Gastrocnemius medialis (tissue), 4 donors: Measurements from ENCODE around the gene AADACL2. TPM values are rescaled to one million over a fixed set of nuclear protein-coding genes. Genes with fewer than 3 reads are reported as not detected.

ENCODE experiments used
- ATAC-seq, 2 donors: fragments of 150-250 bp; one replicate each; pipeline ENCODE4 v1.9.1; 2016
- DNase-seq, 2 donors: peaks; one replicate each; pipeline ENCODE4 v3.0.0-alpha.2; 2019
- H3K27ac ChIP-seq, 4 donors: fragments of 200-600 bp; sonication (generic); 1 replicate in 1 of 4; 2 replicates in 3 of 4; pipeline ENCODE4 v1.5.1; 2016 to 2018; ENCODE audit warnings: mild to moderate bottlenecking in 2 of 4, moderate library complexity in 1 of 4
- H3K27me3 ChIP-seq, 3 donors: fragments of 200-600 bp; sonication (generic) in 2 of 3; 1 replicate in 1 of 3; 2 replicates in 2 of 3; pipeline versions ENCODE4 v1.5.1 to v1.6.0; 2016 to 2019; ENCODE audit warnings: mild to moderate bottlenecking in 1 of 3, moderate library complexity in 1 of 3
- H3K36me3 ChIP-seq, 2 donors: fragments of 200-600 bp; sonication (generic) in 1 of 2; one replicate each; pipeline ENCODE4 v1.5.1; 2017 to 2018
- H3K4me1 ChIP-seq, 2 donors: fragments of 200-600 bp; sonication (generic) in 1 of 2; one replicate each; pipeline ENCODE4 v1.5.1; 2016 to 2017; ENCODE audit warnings: mild to moderate bottlenecking in 2 of 2
- H3K4me3 ChIP-seq, 4 donors: fragments of 200-600 bp; sonication (generic) in 3 of 4; 1 replicate in 1 of 4; 2 replicates in 3 of 4; pipeline ENCODE4 v1.5.1; 2016 to 2019; ENCODE audit warnings: mild to moderate bottlenecking in 2 of 4
- H3K9me3 ChIP-seq, 3 donors: fragments of 200-600 bp; sonication (generic) in 2 of 3; 1 replicate in 1 of 3; 2 replicates in 2 of 3; pipeline ENCODE4 v1.5.1; 2016 to 2019
- CTCF ChIP-seq, 5 experiments: fragments of 450-650 bp in 3 of 5; fragments of 200-600 bp in 2 of 5; sonication (generic) in 2 of 5; IDR thresholded peaks in 4 of 5; conservative IDR thresholded peaks in 1 of 5; 1 replicate in 4 of 5; 2 replicates in 1 of 5; pipeline ENCODE4 v1.5.1; 2016 to 2019; ENCODE audit warnings: antibody characterized with exemption in 5 of 5, mild to moderate bottlenecking in 3 of 5, moderate library complexity in 3 of 5
- POLR2A ChIP-seq, 2 donors: fragments of 450-650 bp; IDR thresholded peaks; one replicate each; pipeline ENCODE4 v1.6.1; 2017; ENCODE audit warnings: antibody characterized with exemption in 2 of 2, mild to moderate bottlenecking in 2 of 2, moderate library complexity in 2 of 2
- in situ Hi-C, 4 donors: fragments of 200-750 bp; cut with MboI; loops; one replicate each; pipeline versions ENCODE4 v1.15.0 to v1.8.0; 2017; ENCODE audit warnings: low sequenced_read_pairs in 4 of 4
- intact Hi-C: fragments of 100-400 bp; cut with DNase I; formaldehyde crosslinking; loops from one replicate; pipeline ENCODE4 v1.15.1; 2023; ENCODE audit warnings: low total_unique reads
- total RNA-seq, 4 donors: library from RNA; depleted of rRNA; stranded (reverse); fragments of >200 nt; gene quantifications; one replicate each; pipeline versions ENCODE4 v1.1.0 to v1.2.3, GENCODE V29; 2016

The AADACL2 gene
- total RNA-seq, 4 donors from 2014 or later, result not detected

GRCh38 chr3:151792411-151792810 is 58.7 kb downstream of the AADACL2 start:
- DNase-seq (no peak), ATAC-seq (no peak)
- no peaks in the 10 kb centered on the region for H3K27me3 ChIP-seq
- no peaks in the 10 kb centered on the region for H3K9me3 ChIP-seq
- TF ChIP-seq CTCF (IDR thresholded peaks at IDR 0.05 in 4 of 5, conservative IDR thresholded peaks at IDR 0.05 in 1 of 5) (no peak), POLR2A (IDR thresholded peaks at IDR 0.05) (no peak)
- intact Hi-C loops, result no loop called here
- in situ Hi-C loops, result no loop called here
- H3K4me3 ChIP-seq, result no peak overlapping the region
- no peak overlapping the region for H3K27ac ChIP-seq
- no peaks in the 10 kb centered on the region for H3K4me1 ChIP-seq
- no peaks in the 10 kb centered on the region for H3K36me3 ChIP-seq

GRCh38 chr3:151793636-151794035 is 59.9 kb downstream of the AADACL2 start:
- DNase-seq (no peak), ATAC-seq (no peak)
- intact Hi-C loops (no loop called here), in situ Hi-C loops (no loop called here)
- H3K36me3 ChIP-seq, result no peaks in the 10 kb centered on the region
- TF ChIP-seq CTCF (IDR thresholded peaks at IDR 0.05 in 4 of 5, conservative IDR thresholded peaks at IDR 0.05 in 1 of 5), result no peak
- TF ChIP-seq POLR2A (IDR thresholded peaks at IDR 0.05), result no peak
- no peaks in the 10 kb centered on the region for H3K4me1 ChIP-seq
- no peaks in the 10 kb centered on the region for H3K27me3 ChIP-seq
- H3K4me3 ChIP-seq, result no peak overlapping the region
- no peak overlapping the region for H3K27ac ChIP-seq
- H3K9me3 ChIP-seq, result no peaks in the 10 kb centered on the region

- no peak overlapping the region for H3K4me3 ChIP-seq
- in situ Hi-C loops, result no loop called here
- TF ChIP-seq CTCF (IDR thresholded peaks at IDR 0.05 in 4 of 5, conservative IDR thresholded peaks at IDR 0.05 in 1 of 5), result no peak
- no peak for TF ChIP-seq POLR2A (IDR thresholded peaks at IDR 0.05)
Observed at GRCh38 chr3:151794080-151794479, 60.4 kb downstream of the AADACL2 start.

GRCh38 chr3:151795276-151795675 is 61.5 kb downstream of the AADACL2 start:
- ATAC-seq, result no peak
- no peak for TF ChIP-seq CTCF (IDR thresholded peaks at IDR 0.05 in 4 of 5, conservative IDR thresholded peaks at IDR 0.05 in 1 of 5)
- no peak for TF ChIP-seq POLR2A (IDR thresholded peaks at IDR 0.05)
- H3K27ac ChIP-seq, result no peak overlapping the region
- DNase-seq, result no peak
- intact Hi-C loops, result no loop called here
- H3K27me3 ChIP-seq, result no peaks in the 10 kb centered on the region
- H3K4me1 ChIP-seq, result no peaks in the 10 kb centered on the region
- no peak overlapping the region for H3K4me3 ChIP-seq
- no peaks in the 10 kb centered on the region for H3K36me3 ChIP-seq
- H3K9me3 ChIP-seq, result no peaks in the 10 kb centered on the region
- in situ Hi-C loops, result no loop called here

More at GRCh38 chr3:151794080-151794479, 60.4 kb downstream of the AADACL2 start:
- Histone ChIP-seq H3K36me3 (no peaks in the 10 kb centered on the region), H3K4me1 (no peaks in the 10 kb centered on the region), H3K27ac (no peak overlapping the region), H3K9me3 (no peaks in the 10 kb centered on the region), H3K27me3 (no peaks in the 10 kb centered on the region)
- DNase-seq (no peak), ATAC-seq (no peak)
- intact Hi-C loops, result no loop called here

GRCh38 chr3:151796105-151796680 is 62.5 kb downstream of the AADACL2 start:
- H3K4me3 ChIP-seq, result no peak overlapping the region
- H3K36me3 ChIP-seq, result no peaks in the 10 kb centered on the region
- in situ Hi-C loops (no loop called here), intact Hi-C loops (no loop called here)
- H3K27ac ChIP-seq, result no peak overlapping the region
- TF ChIP-seq POLR2A (IDR thresholded peaks at IDR 0.05), result no peak
- TF ChIP-seq CTCF (IDR thresholded peaks at IDR 0.05 in 4 of 5, conservative IDR thresholded peaks at IDR 0.05 in 1 of 5), result no peak
- DNase-seq (no peak), ATAC-seq (no peak)
- H3K9me3 ChIP-seq, result no peaks in the 10 kb centered on the region
- H3K4me1 ChIP-seq, result no peaks in the 10 kb centered on the region
- H3K27me3 ChIP-seq, result no peaks in the 10 kb centered on the region
